CD4-positive, alpha-beta T cell treated with Interleukin-21 for 1 hour (primary cell): ENCODE results near the gene ADA.
"Not testable (repeated sequence)": the region's sequence is repeated elsewhere in the genome, so short reads cannot be mapped to it uniquely, and the experiment has no call there.

ENCODE experiments used
- DNase-seq: peaks from one replicate; pipeline ENCODE4 v3.0.0-alpha.2; 2020

ADA gene

DNA sequence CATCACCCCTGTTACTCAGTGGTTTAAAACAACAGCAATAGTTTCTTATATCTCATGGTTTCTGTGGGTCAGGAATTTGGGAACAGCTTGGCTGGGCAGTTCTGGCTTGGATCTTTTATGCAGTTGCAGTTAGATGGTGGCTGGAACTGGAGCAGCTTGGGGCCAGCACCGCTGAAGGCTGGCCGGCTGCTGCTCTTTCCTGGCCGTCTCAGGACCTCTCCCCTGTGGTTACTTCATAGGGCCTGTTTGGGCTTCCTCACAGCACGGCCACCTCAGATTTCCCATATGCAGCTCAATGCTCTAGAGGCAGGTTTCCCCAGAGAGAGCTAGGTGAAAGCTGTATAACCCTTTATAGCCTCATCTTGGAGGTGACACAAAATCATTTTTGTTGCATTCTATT, 53.6 kb downstream of the ADA start:
- DNase-seq = no peak

DNA sequence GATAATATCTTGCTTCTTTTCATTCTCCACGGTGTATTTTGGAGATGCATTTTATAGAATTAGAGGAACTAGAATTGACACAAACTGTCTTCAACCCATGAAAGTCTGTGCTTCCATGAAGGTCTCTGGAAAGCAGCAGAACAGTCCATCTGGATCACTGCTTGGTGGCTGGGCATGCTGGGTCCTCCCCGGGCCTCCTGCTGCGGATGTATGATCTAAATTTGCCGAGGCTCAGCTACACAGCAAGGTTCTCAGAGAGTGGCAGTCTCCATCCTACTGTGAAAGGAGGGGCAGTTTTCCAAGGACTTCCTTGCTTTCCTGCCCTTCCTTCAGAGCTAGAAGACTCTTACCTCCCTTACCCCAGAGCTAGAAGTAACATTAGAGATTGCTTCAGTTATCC, 54.0 kb downstream of the ADA start:
- DNase-seq = no peak

DNA sequence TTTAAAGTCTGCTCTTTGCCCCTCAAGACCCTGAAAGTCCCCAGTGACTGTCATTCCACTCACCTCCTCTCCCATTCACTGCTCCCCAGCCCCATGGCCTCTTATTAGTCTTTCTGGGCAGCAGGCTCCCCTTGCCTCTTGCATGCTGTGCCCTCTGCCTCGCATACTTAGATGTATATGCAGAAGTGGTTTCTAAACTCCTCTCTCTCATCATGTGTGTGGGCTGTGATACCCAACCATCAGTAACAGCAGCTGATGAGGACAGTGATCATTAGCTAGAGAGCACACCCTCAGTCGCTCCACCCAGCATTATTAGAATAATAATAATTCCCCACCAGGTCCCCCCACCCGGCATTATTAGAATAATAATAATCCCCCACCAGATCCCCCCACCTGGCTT, 54.6 kb downstream of the ADA start:
- no peak for DNase-seq

DNA sequence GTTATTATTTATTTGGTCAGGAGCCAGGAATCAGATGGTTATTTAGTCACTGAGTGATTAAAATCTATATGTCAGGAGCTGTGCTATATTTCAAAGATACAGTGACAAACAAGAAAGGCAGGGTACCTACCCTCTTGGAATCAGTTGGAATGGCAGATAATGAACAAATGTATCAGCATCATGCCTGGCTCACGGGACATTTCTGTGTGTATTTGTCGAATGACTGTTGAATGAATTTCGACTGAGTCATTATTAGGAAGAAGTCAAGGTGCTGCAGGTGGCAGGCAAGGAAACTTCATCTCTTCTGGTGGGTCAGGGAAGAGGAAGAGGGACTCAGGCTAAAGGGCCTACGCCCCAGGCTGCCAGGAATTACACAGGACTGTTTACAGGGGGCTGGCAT, 55.5 kb downstream of the ADA start:
- no peak for DNase-seq

DNA sequence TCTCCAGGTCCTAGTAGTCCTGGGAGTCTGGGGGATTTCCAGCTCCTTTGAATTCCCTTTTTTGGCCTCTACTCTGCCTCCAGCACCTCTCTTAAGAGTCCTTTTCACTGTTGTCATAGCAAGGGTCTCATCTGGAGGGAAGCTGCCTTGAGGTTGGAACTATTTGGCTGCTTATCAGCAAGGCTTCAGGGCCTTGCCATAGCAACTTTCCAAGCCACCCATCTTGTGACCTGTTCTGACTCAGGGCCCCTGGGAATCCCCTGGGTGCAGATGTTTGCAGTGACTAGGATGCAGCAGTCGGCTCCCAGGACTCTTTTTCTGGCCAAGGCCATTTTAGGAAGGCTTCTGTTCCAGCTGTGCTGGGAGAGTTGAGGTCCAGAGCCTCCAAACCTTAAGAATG, 56.8 kb downstream of the ADA start:
- DNase-seq = no peak

DNA sequence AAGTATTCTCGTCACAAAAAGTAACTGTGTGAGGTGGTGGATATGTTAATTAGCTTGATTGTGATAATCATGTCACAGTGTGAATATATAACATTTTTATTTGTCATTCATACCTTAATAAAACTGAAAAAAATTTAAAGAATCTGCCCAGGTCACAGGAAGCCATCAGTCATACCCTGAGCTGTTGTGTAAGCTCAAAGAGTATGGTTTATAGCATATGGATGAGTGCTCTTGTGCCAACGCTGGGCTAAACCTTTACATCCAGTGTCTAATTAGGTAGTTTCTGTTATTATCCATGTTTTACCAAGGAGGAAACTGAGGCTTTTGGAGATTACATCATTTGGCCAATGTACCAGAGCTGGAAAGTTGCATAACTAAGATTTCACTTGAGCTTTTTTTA, 57.7 kb downstream of the ADA start:
- no peak for DNase-seq

DNA sequence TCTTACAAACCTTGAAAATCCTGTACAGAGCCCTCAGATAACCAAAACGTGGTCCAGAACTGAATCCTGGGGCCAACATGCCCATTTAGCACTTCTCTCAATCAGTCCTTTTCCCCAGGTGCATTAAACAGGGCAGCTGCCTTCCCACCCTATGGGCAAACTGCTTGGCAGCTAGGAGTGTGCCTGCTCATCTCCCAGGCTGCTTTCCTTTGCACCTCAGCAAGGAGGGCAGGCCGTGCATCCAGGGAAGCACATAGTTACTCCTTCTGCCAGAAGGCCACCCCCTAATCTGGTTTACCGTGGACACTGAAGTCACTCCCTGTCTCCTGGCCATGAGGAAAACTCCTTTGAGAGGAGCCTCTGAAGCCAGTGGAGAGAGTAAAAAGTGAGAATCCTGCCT, 59.1 kb downstream of the ADA start:
- no peak for DNase-seq

DNA sequence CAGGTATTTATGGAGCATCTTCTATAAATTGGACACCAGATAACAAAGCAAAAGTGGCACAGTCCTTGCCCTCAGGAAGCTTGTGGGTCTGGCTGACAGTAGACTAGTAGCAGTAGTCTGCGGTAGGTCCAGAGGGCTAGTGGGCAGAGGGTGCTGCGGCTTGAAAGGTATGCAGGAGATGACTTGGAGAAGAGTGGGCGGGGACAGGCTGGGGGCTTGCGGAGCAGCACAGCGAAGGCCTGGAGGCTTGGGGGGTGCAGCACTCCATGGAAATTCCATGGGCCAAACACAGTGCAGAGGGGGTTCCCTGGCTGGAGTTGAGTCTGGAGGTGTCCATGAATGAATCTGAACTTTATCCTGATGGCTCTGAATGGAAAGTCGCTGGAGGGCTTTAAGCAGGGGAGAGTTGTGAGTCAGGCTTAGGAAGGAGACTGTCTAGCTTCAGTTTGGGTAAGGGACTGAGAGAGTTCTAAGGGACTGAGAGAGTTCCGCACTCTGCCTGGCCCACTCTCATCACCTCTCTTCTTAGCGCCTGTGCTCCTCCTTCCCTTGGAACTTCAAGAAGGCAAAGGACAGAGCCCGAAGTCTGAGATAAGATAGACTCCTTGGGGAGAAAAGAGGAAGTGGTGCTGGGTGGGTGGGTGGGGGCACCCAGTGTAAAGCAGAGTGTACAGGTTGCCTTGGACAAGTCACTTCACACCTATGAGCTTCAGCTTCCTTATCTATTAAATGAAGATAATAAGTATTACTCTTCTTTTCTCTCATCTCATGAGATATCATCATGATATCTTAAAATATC, 60.3 kb downstream of the ADA start:
- DNase-seq = no peak

DNA sequence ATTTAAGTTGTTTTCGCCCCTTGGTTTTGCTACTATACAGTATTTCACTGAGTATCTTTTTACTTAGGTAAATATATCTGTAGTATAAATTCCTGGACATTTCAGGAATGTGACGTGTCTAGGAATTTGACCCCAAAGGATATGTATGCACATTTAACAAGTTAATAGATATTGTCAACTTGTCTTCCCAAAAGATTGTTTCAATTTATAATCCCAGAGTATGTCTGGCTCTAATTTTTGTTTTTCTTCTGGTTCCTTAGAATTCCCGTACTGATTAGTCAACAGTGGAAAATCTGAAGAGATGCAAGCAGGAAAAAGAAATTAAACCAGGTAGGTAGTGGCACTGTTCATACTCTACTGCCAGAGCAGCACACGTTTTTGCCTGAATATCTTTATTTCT, 62.0 kb downstream of the ADA start:
- DNase-seq = no peak

DNA sequence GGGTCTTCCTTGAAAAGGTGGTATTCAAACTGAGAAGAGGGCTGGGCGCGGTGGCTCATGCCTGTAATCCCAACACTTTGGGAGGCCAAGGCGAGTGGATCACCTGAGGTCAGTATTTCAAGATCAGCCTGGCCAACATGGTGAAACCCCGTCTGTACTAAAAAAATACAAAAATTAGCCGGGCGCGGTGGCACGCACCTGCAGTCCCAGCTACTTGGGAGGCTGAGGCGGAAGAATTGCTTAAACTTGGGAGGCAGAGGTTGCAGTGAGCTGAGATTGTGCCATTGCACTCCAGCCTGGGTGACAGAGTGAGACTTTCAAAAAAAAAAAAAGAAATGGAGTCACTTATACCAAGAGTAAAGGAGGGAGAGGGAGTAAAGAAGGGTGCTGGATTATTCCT, 63.2 kb downstream of the ADA start:
- DNase-seq = not testable (repeated sequence)

DNA sequence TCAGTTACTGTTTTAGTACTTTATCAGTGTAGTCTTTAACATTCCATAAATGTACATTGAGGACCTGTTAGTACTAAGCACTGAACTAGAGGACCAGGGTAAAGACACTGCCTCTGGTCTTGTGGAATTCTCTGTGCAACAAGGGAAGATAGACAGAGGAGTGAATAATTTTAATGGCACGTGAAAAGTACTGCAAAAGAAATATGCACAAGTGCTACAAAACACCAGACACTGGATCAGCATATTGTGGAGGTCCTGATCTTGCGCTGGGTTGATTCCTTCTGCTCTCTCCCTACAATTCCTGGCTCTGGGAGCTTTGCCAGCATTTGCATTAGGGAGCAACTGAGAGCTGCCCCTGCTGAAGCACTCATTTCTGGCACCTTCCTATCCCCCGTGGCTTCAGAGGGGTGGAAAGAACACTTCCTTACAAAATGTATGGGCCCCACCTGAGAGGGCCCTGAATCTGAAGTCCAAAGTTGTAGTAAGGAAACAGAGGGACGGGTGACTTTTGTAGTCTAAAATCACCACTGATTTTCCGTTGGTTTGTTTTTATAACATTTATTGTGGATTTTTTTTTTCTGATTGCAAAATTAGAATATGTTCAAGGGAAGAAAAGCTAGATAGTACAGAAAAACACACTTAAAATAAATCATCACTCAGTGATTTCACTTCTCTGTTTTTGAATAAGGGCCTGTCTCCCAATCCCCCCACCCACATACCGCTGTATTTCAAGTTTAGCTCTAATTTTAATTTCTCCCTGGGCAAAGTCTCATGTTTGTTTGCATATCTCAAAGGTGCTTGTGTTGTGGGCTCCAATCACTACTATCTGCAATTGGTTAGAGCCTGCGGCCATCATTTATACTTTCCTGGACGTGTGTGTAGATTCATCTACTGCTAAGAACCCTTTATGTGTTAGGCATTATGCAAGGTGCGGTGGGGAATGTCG, 64.2 kb downstream of the ADA start:
- no peak for DNase-seq

DNA sequence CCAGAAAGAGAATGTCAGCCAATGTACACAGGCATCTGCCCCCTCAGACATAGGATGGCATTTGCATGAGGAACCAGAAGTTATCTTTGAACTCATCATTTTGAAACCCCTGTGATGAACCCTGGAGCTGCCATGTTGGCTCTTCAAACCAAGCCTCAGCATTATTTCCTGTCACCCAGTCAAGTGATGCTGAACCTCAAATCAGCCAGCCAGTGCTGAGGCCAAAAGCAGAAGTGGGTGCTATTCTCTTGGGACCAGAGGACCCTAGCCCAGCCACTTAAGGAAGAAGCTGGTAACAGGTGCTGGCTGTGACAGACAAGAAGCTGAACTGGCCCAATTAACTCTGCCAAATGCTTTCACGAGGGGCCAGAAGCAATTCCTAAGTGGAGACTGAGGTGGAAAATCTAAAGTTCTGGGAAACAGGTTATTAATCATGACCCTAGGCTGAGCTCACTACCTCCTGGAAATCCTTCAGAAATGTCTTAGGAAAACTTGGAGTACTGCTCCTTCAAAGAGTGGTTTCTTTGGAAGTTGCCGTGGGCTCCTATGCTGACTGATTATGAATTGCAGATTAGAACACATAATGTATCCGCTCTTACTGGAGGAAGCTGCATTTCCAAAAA, 65.1 kb downstream of the ADA start:
- no peak for DNase-seq

DNA sequence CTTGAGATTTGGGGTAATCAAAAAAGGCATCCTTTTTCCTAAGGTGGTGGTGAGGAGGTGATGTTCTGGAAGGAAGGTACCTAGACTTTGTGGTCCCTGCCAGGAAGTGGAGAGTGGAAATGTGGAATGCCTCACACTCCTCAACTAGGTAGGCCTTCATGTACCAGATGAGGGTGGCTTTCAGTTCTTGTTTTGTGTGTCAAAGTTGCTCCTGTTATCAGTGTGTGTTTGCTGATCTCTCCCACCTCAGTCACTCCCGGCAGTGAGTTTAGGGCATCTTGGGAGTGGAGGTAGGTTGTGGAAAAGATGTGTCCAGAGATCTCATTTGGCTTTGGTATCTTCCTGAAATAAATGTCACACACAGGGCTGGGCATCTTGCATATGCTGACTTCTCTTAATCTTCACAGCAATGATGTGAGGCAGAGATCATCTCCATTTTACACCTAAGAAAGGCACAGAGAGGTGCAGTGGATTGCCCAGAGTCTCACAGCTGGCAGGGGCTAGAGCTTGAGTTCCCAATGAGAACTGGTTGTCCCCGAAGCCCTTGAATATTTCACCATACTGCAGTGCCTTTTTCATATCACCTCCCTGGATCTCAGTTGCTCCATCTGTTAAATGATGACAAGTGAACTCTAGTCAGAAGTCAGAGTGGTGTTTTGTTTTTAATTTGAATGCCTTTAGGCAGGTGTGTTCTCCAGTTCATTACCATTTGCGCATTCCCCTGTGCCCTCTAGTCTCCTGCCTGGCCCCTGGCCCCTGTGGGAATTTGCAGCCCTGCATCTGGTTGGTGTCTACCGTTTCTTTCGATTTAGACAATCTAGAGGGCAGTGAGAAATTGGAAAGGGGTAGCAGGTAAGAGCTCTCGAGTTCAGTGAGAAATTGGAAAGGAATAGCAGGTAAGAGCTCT, 66.2 kb downstream of the ADA start:
- no peak for DNase-seq

DNA sequence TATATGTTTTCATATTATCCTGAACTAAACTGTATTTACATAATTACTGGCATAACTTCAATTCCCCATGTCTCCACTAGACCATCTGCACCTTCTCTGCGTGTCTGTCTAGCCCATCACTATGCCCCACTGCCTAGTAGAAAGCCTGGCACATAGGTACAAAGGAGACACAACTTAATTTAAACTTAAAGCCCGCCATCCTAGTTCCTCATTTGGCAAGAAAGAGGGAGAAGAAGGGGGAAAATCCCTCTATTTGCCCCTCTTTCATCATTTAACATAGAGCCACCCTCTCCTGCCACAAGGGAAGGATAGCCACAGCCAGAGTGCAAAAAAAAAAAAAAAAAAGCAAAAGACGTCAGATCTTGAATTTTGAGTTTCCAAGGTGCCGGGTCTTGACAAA, 67.3 kb downstream of the ADA start:
- no peak for DNase-seq

DNA sequence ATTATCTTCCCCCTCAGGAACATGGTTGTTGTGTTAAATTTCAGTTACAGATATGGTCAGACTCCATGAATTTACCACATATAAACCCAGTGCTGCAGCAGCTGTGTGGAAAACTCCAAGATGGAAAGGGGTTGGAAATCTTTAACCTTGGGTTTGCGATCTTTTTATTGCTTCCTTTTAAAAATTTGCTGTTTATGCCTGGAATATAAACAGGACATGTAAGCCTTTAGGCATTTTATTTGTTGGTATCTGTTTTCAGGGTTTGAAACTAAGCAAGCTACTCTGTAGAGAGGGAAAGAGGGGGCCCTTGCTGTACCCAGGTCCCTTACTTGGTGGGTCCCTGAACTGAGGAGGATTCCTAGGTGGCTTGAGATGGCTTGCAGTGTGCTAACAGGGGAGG, 68.3 kb downstream of the ADA start:
- no peak for DNase-seq

DNA sequence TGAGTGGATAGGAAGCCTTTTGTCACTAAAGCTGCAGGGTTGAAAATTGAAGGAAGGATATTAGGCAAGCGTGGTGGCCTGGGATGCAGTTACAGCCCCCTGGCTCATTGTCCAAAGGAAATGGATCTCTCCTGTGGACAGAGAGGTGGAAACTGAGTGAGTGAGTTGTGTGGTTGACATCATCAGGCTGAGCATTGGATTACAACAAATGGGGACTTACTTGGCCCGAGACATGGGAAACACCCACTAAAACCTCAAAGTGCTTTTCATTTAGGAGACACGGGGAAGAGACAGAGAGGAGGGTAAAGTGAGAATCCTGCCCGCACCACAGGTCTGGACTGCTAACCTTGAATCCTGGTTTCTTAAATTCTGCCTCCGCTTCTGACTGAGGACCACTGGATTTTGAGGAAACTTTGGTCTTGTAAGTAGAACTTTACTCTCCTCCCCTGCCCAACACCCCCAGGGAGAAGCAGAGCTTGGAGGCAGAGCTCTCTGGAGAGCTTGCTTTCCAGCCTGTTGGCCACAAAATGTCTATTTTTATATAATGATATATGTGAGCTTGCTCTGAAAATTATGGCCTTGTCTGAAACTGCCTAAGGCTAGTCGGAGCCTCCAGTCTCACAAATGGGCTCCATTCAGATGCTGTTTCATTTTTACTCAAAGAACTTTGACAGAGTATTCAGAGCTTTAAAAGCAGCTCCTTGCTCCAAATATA, 69.0 kb downstream of the ADA start, which contains the start of gene PKIG:
PKIG (plus strand) TSS at position 269 of the 715 bp plus-strand sequence. CDS start 31,978 bp downstream, outside the sequence.
- no peak for DNase-seq

DNA sequence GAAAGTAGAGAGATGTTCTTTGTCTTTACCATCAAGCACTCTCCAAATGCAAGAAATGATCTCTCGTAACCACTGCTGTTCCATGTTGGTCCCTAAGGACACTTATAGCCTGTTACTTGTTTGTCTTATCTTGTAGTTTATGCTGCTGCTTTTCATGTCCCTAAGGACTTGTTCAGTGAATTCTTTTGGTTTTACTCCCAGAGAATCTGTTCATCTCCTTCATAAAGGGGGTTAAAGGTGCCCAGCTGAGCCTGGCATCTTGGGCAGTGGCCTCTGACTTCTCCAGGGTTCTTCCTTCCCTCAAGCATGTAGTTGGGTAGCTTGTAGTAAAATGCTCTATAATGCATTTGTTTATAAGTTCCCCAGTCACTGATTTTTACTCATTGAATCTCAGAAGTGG, 70.0 kb downstream of the ADA start:
- no peak for DNase-seq

DNA sequence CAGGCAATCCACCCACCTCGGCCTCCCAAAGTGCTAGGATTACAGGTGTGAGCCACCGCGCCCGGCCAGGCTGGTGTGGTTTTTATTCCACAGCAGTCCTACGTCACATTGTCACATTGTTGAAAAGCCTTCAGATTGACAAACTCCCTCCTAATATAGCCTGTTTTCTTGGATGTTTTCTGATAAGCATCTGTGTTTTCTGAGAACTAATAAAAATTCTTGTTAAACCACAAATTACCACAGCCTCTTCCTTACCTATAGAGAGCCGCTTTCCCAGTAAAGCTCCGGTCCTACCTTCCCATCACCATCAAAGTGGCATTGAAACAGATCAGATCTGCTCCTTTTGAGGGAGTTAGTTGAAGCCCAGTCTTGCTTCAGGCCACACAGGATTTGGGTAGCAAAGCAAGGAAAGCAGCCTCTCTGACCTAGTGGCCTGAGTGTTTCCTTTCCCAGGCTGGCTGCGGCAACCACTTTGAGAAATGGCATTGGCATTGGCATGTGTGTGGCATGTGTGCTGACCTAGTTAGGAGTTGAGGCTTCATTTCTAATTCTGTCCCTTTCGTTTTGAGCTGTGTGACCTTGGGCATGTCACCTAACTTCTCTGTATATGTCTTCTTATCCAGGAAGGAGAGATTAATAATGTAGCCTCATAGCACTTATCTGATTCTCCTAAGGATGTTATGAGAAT, 70.8 kb downstream of the ADA start:
- no peak for DNase-seq

DNA sequence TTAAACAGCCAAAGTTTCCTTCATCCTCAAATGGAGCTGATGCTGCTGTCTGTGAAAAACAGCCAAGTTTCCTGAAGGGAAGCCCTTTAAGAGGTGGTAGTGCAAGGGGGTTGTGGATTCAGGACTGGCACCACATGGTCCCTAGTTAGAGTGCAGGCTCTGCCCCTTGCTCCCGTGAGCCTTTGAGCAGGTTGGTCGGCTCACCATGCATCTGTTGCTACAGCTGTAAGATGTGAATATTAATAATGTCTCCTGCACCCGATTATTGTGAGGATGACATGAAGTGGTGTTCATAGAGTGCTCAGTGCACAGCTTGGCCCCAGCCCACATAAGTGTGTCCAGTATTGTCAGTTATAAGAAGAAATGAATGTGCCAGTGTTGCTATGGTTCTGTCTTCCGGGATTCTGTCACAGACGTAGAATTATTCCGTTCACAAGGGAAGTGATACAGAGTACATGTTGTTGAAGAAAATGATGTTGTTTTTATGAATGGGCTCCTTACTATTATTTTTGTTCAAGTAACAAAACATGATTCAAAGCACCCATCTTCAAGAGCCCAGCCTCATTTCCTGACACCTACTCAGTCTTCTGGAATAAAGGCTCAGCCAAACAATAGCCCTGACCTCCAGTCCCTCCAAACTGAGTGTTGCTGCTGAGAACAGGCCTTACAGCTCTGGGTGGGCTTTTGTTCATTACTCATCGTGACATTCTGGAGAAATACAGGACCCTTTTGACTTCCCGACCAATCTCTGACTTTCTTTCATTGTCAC, 72.0 kb downstream of the ADA start:
- DNase-seq = no peak

DNA sequence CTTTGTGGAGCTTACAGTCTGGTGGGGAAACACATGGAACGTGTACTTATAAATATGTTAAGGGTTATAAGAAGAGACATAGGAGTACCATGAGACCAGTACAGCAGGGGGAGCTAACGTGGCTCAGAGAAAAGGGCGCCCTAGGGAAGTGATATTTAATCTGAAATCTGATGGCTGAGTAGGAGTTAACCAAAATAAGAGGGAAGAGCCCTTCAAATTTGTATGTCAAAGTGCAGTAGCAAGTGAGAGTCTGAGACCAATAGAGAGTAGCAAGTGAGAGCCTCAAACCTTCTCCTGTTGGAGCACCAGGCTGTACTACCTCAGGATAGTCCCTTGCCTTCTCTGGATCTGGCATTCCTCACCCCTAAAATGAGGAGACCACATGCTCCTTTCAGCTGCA, 75.2 kb downstream of the ADA start:
- DNase-seq = no peak
